H9 (cell line): ENCODE measurements around the gene SH2D6. TPM values are rescaled to one million over a fixed set of nuclear protein-coding genes. Genes with fewer than 3 reads are reported as not detected.

Source experiments
- DNase-seq: peaks from one replicate; pipeline ENCODE4 v3.0.0-alpha.2; 2017
- H2AFZ ChIP-seq: one replicate; pipeline ENCODE4 v1.6.1; 2013; ENCODE audit warnings: mild to moderate bottlenecking, low read length, control low read depth, moderate library complexity
- H2AK5ac ChIP-seq: 2 replicates; pipeline ENCODE4 v1.6.1; 2013; ENCODE audit warnings: low read length, control low read depth, mixed read lengths; ENCODE audit not compliant: insufficient read length
- H2BK120ac ChIP-seq: one replicate; pipeline ENCODE4 v1.6.1; 2013; ENCODE audit warnings: low read depth, mild to moderate bottlenecking, low read length, control low read depth, inconsistent platforms; ENCODE audit not compliant: poor library complexity, severe bottlenecking
- H2BK12ac ChIP-seq: 2 replicates; pipeline ENCODE4 v1.6.1; 2013; ENCODE audit warnings: low read length, control low read depth, mixed read lengths, low read depth; ENCODE audit not compliant: insufficient read length
- H2BK15ac ChIP-seq: 2 replicates; pipeline ENCODE4 v1.6.1; 2013; ENCODE audit warnings: low read depth, low read length, control low read depth
- H2BK20ac ChIP-seq: one replicate; pipeline ENCODE4 v1.6.1; 2013; ENCODE audit warnings: low read depth, mild to moderate bottlenecking, low read length, control low read depth, inconsistent platforms; ENCODE audit not compliant: poor library complexity, severe bottlenecking
- H2BK5ac ChIP-seq: 2 replicates; pipeline ENCODE4 v1.6.1; 2013; ENCODE audit warnings: low read length, control low read depth, mixed read lengths; ENCODE audit not compliant: insufficient read length
- H3K14ac ChIP-seq: 2 replicates; pipeline ENCODE4 v1.6.1; 2013; ENCODE audit warnings: low read length, control low read depth; ENCODE audit not compliant: insufficient read depth
- H3K18ac ChIP-seq: 2 replicates; pipeline ENCODE4 v1.6.1; 2013; ENCODE audit warnings: low read depth, mild to moderate bottlenecking, mixed read lengths, low read length, control low read depth; ENCODE audit not compliant: insufficient read length
- H3K23ac ChIP-seq: 2 replicates; pipeline ENCODE4 v1.6.1; 2013; ENCODE audit warnings: low read length, control low read depth, mixed read lengths, low read depth; ENCODE audit not compliant: insufficient read length
- H3K23me2 ChIP-seq: 2 replicates; pipeline ENCODE4 v1.6.1; 2013; ENCODE audit warnings: low read depth, mild to moderate bottlenecking, mixed read lengths, low read length, control low read depth; ENCODE audit not compliant: insufficient read length, poor library complexity, severe bottlenecking
- H3K27ac ChIP-seq: 2 replicates; pipeline ENCODE4 v1.5.1; 2013; ENCODE audit warnings: low read length, control low read depth, mixed read lengths, low read depth; ENCODE audit not compliant: insufficient read length
- H3K27me3 ChIP-seq: 2 replicates; pipeline ENCODE4 v1.6.1; 2013; ENCODE audit warnings: low read length, control low read depth, inconsistent platforms; ENCODE audit not compliant: insufficient read depth
- H3K4ac ChIP-seq: 2 replicates; pipeline ENCODE4 v1.6.1; 2013; ENCODE audit warnings: low read depth, mild to moderate bottlenecking, control low read depth, inconsistent platforms, low read length, moderate library complexity
- H3K4me1 ChIP-seq: 2 replicates; pipeline ENCODE4 v1.6.1; 2013; ENCODE audit warnings: low read length, control low read depth, inconsistent platforms; ENCODE audit not compliant: insufficient read depth
- H3K4me2 ChIP-seq: 2 replicates; pipeline ENCODE4 v1.6.1; 2013; ENCODE audit warnings: low read length, control low read depth, mixed read lengths; ENCODE audit not compliant: insufficient read length, insufficient read depth
- H3K56ac ChIP-seq: 2 replicates; pipeline ENCODE4 v1.6.1; 2013; ENCODE audit warnings: low read depth, mild to moderate bottlenecking, mixed read lengths, low read length, control low read depth; ENCODE audit not compliant: insufficient read length
- H3K79me1 ChIP-seq: 2 replicates; pipeline ENCODE4 v1.6.1; 2013; ENCODE audit warnings: low read depth, mild to moderate bottlenecking, moderate library complexity, low read length, control low read depth, inconsistent platforms; ENCODE audit not compliant: insufficient read depth, poor library complexity, severe bottlenecking
- H3K79me2 ChIP-seq: 2 replicates; pipeline ENCODE4 v1.6.1; 2013; ENCODE audit warnings: low read length, control low read depth, inconsistent platforms; ENCODE audit not compliant: insufficient read depth
- H3K9ac ChIP-seq: 2 replicates; pipeline ENCODE4 v1.6.1; 2013; ENCODE audit warnings: low read length, control low read depth, mixed read lengths; ENCODE audit not compliant: insufficient read length; ENCODE audit errors: extremely low read depth
- H3K9me3 ChIP-seq: one replicate; pipeline ENCODE4 v1.6.1; 2013; ENCODE audit warnings: low read depth, low read length, inconsistent platforms; ENCODE audit not compliant: control insufficient read depth
- H3T11ph ChIP-seq: one replicate; pipeline ENCODE4 v1.6.1; 2013; ENCODE audit warnings: mild to moderate bottlenecking, low read length, control low read depth, inconsistent platforms
- H4K20me1 ChIP-seq: one replicate; pipeline ENCODE4 v1.6.1; 2013; ENCODE audit not compliant: control insufficient read depth, insufficient read length, insufficient read depth
- H4K5ac ChIP-seq: 2 replicates; pipeline ENCODE4 v1.6.1; 2013; ENCODE audit warnings: low read depth, mild to moderate bottlenecking, mixed read lengths, low read length, control low read depth; ENCODE audit not compliant: insufficient read length
- H4K8ac ChIP-seq: replicated peaks from 2 replicates; pipeline ENCODE4 v1.6.1; 2013; ENCODE audit warnings: low read length, control low read depth, mixed read lengths, low read depth; ENCODE audit not compliant: insufficient read length
- H4K91ac ChIP-seq: 2 replicates; pipeline ENCODE4 v1.6.1; 2013; ENCODE audit warnings: low read depth, mild to moderate bottlenecking, moderate library complexity, mixed read lengths, low read length, control low read depth; ENCODE audit not compliant: insufficient read length
- H3K27ac Mint-ChIP-seq, 3 experiments: 2 replicates in 2 of 3; 3 replicates in 1 of 3; pipeline ENCODE4 v1.8.0; 2020 to 2021; ENCODE audit warnings: mixed read lengths in 3 of 3, mild to moderate bottlenecking in 1 of 3, moderate library complexity in 1 of 3
- H3K27me3 Mint-ChIP-seq: 2 replicates; pipeline ENCODE4 v1.8.0; 2021; ENCODE audit warnings: low read depth, mild to moderate bottlenecking, moderate library complexity, mixed read lengths
- H3K36me3 Mint-ChIP-seq, 3 experiments: 2 replicates in 2 of 3; 3 replicates in 1 of 3; pipeline ENCODE4 v1.8.0; 2020 to 2021; ENCODE audit warnings: low read depth in 3 of 3, mixed read lengths in 3 of 3; ENCODE audit not compliant: insufficient read depth in 1 of 3
- H3K4me1 Mint-ChIP-seq, 2 experiments: 2 replicates each; pipeline ENCODE4 v1.8.0; 2020; ENCODE audit warnings: mixed read lengths in 2 of 2
- H3K4me3 Mint-ChIP-seq, 2 experiments: 2 replicates in 1 of 2; 3 replicates in 1 of 2; pipeline ENCODE4 v1.8.0; 2020 to 2021; ENCODE audit warnings: mild to moderate bottlenecking in 2 of 2, mixed read lengths in 2 of 2, moderate library complexity in 1 of 2
- H3K9me3 Mint-ChIP-seq, 2 experiments: 2 replicates in 1 of 2; 3 replicates in 1 of 2; pipeline ENCODE4 v1.8.0; 2020; ENCODE audit warnings: mild to moderate bottlenecking in 2 of 2, mixed read lengths in 2 of 2, moderate library complexity in 1 of 2
- CTCF ChIP-seq: fragments of 200-600 bp; sonication (generic); conservative IDR thresholded peaks from 3 replicates; pipeline ENCODE4 v1.8.0; 2021; ENCODE audit warnings: antibody characterized with exemption, mild to moderate bottlenecking
- WGBS: extraction: QIAGEN DNeasy Blood & Tissue Kit; methylation state at CpG from one replicate; pipeline ENCODE4 v1.1.7; 2013; ENCODE audit warnings: missing lambda C conversion rate, low lambda C conversion rate, mixed read lengths; ENCODE audit not compliant: insufficient read length; ENCODE audit errors: extremely low coverage; 5-methylcytosine and 5-hydroxymethylcytosine counted together
- total RNA-seq: library from RNA; stranded (reverse); gene quantifications from 2 replicates; pipeline ENCODE4 v1.2.1, GENCODE V29; 2021

SH2D6 gene
- total RNA-seq, 1 experiment from 2014 or later, result 0.61 TPM

GRCh38 chr2:85430752-85431569 is 12.4 kb downstream of the SH2D6 start:
- peak overlapping the region; percentile 72 for H3K14ac ChIP-seq
- no peak overlapping the region for H2BK120ac ChIP-seq
- H3K79me1 ChIP-seq, result no peaks in the 10 kb centered on the region
- H3K27me3 Mint-ChIP-seq, result peaks cover 27% of the 10 kb centered on the region
- DNase-seq, result peak; percentile 97
- H4K20me1 ChIP-seq, result no peaks in the 10 kb centered on the region
- H3K4me1 Mint-ChIP-seq, result peaks cover 45 to 63% of the 10 kb centered on the region in 2 experiments
- H3K9ac ChIP-seq, result no peak overlapping the region
- H3K4me1 ChIP-seq, result peaks cover 19% of the 10 kb centered on the region; the same call in 1 of the 2 replicates
- H3K4ac ChIP-seq, result no peak overlapping the region
- H3K36me3 Mint-ChIP-seq, result no peaks in the 10 kb centered on the region; a peak in 1 of 7 replicates
- H2AK5ac ChIP-seq, result no peak overlapping the region
- no peak overlapping the region for H3K27ac ChIP-seq
- H3K9me3 ChIP-seq, result no peaks in the 10 kb centered on the region
- no peak overlapping the region for H4K8ac ChIP-seq
- no peak overlapping the region for H4K91ac ChIP-seq
- peaks cover 5% of the 10 kb centered on the region for H3K23me2 ChIP-seq
- no peak overlapping the region for H3K56ac ChIP-seq
- no peak overlapping the region for H2BK12ac ChIP-seq
- H2BK5ac ChIP-seq, result no peak overlapping the region
- no peaks in the 10 kb centered on the region for H3K9me3 Mint-ChIP-seq
- H3T11ph ChIP-seq, result no peak overlapping the region
- WGBS, result no CpG with 5 or more reads among the region's 16 CpGs
- peak overlapping the region; percentile 82 to 98 (median 91); a peak in 6 of 7 replicates for H3K27ac Mint-ChIP-seq
- H3K18ac ChIP-seq, result peak overlapping the region; percentile 63
- H3K4me3 Mint-ChIP-seq, result peak overlapping the region; percentile 60 to 77
- no peaks in the 10 kb centered on the region for H3K79me2 ChIP-seq
- H4K5ac ChIP-seq, result no peak overlapping the region
- no peak overlapping the region for H2BK20ac ChIP-seq
- peak overlapping the region; percentile 61 for H3K4me2 ChIP-seq
- H3K27me3 ChIP-seq, result no peaks in the 10 kb centered on the region; the same call in 1 of the 2 replicates
- H2BK15ac ChIP-seq, result no peak overlapping the region
- no peak overlapping the region for H3K23ac ChIP-seq
- no peak overlapping the region for H2AFZ ChIP-seq
- no peak for TF ChIP-seq CTCF
